ENCODE results near the gene FXYD3. TPM values are rescaled to one million over a fixed set of nuclear protein-coding genes. Genes with fewer than 3 reads are reported as not detected.
A peak's percentile ranks its signal among the peaks of the same experiment; 100 is the strongest.
"Not testable (repeated sequence)": the region's sequence is repeated elsewhere in the genome, so short reads cannot be mapped to it uniquely, and the experiment has no call there.

FXYD3 gene
- total RNA-seq, 1 experiment from 2014 or later, result 36.7 TPM

GRCh38 chr19:35127871-35128270 is 12.2 kb downstream of the FXYD3 start:
- H3K27me3 ChIP-seq (replicated peaks; ENCODE audit: control insufficient read depth, insufficient read depth, low read length), result no peaks in the 10 kb centered on the region
- TF ChIP-seq, protein P1, sequence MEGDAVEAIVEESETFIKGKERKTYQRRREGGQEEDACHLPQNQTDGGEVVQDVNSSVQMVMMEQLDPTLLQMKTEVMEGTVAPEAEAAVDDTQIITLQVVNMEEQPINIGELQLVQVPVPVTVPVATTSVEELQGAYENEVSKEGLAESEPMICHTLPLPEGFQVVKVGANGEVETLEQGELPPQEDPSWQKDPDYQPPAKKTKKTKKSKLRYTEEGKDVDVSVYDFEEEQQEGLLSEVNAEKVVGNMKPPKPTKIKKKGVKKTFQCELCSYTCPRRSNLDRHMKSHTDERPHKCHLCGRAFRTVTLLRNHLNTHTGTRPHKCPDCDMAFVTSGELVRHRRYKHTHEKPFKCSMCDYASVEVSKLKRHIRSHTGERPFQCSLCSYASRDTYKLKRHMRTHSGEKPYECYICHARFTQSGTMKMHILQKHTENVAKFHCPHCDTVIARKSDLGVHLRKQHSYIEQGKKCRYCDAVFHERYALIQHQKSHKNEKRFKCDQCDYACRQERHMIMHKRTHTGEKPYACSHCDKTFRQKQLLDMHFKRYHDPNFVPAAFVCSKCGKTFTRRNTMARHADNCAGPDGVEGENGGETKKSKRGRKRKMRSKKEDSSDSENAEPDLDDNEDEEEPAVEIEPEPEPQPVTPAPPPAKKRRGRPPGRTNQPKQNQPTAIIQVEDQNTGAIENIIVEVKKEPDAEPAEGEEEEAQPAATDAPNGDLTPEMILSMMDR (IDR thresholded peaks at IDR 0.05; ENCODE audit: insufficient read depth in 1 of 2, low read depth in 1 of 2, low read length in 1 of 2, severe bottlenecking in 1 of 2, unreplicated experiment in 1 of 2), result no peak
- H3K9me3 ChIP-seq, result no peaks in the 10 kb centered on the region
- Mint-ChIP-seq H3K4me3 (ENCODE audit: unreplicated experiment) (no peak overlapping the region), H3K4me1 (ENCODE audit: low read depth, unreplicated experiment) (peaks cover 16% of the 10 kb centered on the region), H3K27me3 (ENCODE audit: insufficient read depth, unreplicated experiment) (no peaks in the 10 kb centered on the region), H3K27ac (ENCODE audit: unreplicated experiment) (no peak overlapping the region), H3K9me3 (ENCODE audit: unreplicated experiment) (no peaks in the 10 kb centered on the region), H3K36me3 (ENCODE audit: insufficient read depth, unreplicated experiment) (peaks cover 8% of the 10 kb centered on the region)
- BruUV-seq (replicated peaks), result no TSS peak
- intact Hi-C loops (cut with micrococcal nuclease; ENCODE audit: unreplicated experiment), result no loop called here
- POLR2A ChIA-PET, result no interaction called here
- CTCF ChIA-PET, result no interaction called here
- H3K4me3 ChIP-seq (ENCODE audit: low read depth, low read length), result no peak overlapping the region
- DNase-seq, result no peak
- peaks cover 19% of the 10 kb centered on the region for H3K4me1 ChIP-seq
- H3K36me3 ChIP-seq (ENCODE audit: control insufficient read depth, insufficient read depth, low read length), result no peaks in the 10 kb centered on the region

DNA sequence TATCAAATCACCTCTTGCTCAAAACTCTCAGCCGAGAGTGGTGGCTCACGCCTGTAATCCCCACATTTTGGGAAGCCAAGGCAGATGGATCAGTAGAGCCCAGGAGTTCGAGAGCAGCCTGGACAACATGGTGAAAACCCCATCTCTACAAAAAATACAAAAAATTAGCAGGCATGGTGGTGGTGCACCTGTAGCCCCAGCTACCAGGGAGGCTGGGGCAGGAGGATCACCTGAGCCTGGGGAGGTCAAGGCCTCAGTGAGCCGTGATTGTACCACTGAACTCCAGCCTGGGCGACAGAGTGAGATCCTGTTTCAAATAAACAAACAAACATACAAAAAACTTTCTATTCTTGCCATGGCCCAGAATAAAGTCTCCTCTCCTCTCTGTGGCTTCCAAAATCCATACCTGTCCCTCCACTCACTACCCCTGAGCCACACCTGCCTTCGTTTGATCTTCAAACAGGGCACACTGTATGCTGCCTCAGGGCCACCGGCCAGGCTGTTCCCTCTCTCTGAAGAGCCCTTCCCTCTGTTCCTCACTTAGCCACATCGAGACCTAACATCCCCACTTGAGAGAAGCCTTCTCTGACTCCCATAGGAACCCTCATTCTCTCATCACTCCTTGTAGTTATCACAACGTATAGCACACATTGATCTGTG is 12.9 kb downstream of the FXYD3 start:
- no peak overlapping the region for H3K27ac Mint-ChIP-seq (ENCODE audit: unreplicated experiment)
- POLR2A ChIA-PET, result no interaction called here

DNA sequence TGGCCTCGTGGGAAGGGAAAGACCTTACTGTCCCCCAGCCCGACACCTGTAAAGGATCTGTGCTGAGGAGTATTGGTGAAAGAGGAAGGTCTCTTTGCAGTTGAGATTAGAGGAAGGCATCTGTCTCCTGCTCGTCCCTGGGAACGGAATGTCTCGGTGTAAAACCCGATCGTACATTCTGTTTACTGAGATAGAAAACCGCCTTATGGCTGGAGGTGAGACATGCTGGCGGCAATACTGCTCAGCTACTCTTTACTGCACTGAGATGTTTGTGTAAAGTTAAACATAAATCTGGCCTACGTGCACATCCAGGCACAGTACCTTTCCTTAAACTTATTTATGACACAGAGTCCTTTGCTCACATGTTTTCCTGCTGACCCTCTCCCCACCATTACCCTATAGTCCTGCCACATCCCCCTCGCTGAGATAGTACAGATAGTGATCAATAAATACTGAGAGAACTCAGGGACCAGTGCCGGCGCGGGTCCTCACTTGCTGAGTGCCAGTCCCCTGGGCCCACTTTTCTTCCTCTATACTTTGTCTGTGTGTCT is 14.2 kb downstream of the FXYD3 start:
- POLR2A ChIA-PET; H3K27ac Mint-ChIP-seq (ENCODE audit: unreplicated experiment); BruUV-seq (replicated peaks); H3K9me3 ChIP-seq; DNase-seq; H3K36me3 ChIP-seq (ENCODE audit: control insufficient read depth, insufficient read depth, low read length); CTCF ChIA-PET; H3K27me3 ChIP-seq (replicated peaks; ENCODE audit: control insufficient read depth, insufficient read depth, low read length); H3K4me3 ChIP-seq (ENCODE audit: low read depth, low read length); H3K9me3 Mint-ChIP-seq (ENCODE audit: unreplicated experiment); H3K27me3 Mint-ChIP-seq (ENCODE audit: insufficient read depth, unreplicated experiment); intact Hi-C loops (cut with micrococcal nuclease; ENCODE audit: unreplicated experiment); H3K4me1 Mint-ChIP-seq (ENCODE audit: low read depth, unreplicated experiment); H3K36me3 Mint-ChIP-seq (ENCODE audit: insufficient read depth, unreplicated experiment): not testable (repeated sequence)
- H3K4me3 Mint-ChIP-seq (ENCODE audit: unreplicated experiment), result peak overlapping the region; percentile 15
- peaks cover 17% of the 10 kb centered on the region for H3K4me1 ChIP-seq

More for the DNA sequence above, 12.9 kb downstream of the FXYD3 start:
- no peak overlapping the region for H3K4me3 ChIP-seq (ENCODE audit: low read depth, low read length)
- H3K4me1 ChIP-seq, result peaks cover 19% of the 10 kb centered on the region
- Mint-ChIP-seq H3K36me3 (ENCODE audit: insufficient read depth, unreplicated experiment) (peaks cover 8% of the 10 kb centered on the region), H3K4me3 (ENCODE audit: unreplicated experiment) (no peak overlapping the region), H3K9me3 (ENCODE audit: unreplicated experiment) (no peaks in the 10 kb centered on the region), H3K4me1 (ENCODE audit: low read depth, unreplicated experiment) (peaks cover 15% of the 10 kb centered on the region), H3K27me3 (ENCODE audit: insufficient read depth, unreplicated experiment) (no peaks in the 10 kb centered on the region)
- H3K9me3 ChIP-seq, result no peaks in the 10 kb centered on the region
- TF ChIP-seq, protein P1 (IDR thresholded peaks at IDR 0.05; ENCODE audit: insufficient read depth in 1 of 2, low read depth in 1 of 2, low read length in 1 of 2, severe bottlenecking in 1 of 2, unreplicated experiment in 1 of 2), result no peak
- H3K36me3 ChIP-seq (ENCODE audit: control insufficient read depth, insufficient read depth, low read length), result no peaks in the 10 kb centered on the region
- no TSS peak for BruUV-seq (replicated peaks)
- CTCF ChIA-PET, result no interaction called here
- no peak for DNase-seq
- H3K27me3 ChIP-seq (replicated peaks; ENCODE audit: control insufficient read depth, insufficient read depth, low read length), result no peaks in the 10 kb centered on the region
- intact Hi-C loops (cut with micrococcal nuclease; ENCODE audit: unreplicated experiment), result no loop called here
